ENCODE data around the gene MR1.

The MR1 gene

DNA sequence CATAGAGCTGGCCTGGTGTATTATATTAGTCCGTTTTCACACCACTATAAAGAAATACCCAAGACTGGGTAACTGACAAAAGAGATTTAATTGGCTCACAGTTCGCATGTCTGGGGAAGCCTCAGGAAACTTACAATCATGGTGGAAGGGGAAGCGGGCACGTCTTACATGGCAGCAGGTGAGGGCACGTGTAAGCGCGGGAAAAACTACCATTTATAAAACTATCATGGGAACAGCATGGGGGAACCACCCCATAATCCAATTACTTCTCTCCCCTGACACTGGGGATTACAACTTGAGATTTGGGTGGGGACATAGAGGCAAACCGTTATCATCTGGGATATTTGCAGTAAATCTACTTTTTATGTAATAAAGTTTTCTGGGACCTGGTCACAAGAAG is 61.5 kb downstream of the MR1 start:
- TF ChIP-seq, protein P1, sequence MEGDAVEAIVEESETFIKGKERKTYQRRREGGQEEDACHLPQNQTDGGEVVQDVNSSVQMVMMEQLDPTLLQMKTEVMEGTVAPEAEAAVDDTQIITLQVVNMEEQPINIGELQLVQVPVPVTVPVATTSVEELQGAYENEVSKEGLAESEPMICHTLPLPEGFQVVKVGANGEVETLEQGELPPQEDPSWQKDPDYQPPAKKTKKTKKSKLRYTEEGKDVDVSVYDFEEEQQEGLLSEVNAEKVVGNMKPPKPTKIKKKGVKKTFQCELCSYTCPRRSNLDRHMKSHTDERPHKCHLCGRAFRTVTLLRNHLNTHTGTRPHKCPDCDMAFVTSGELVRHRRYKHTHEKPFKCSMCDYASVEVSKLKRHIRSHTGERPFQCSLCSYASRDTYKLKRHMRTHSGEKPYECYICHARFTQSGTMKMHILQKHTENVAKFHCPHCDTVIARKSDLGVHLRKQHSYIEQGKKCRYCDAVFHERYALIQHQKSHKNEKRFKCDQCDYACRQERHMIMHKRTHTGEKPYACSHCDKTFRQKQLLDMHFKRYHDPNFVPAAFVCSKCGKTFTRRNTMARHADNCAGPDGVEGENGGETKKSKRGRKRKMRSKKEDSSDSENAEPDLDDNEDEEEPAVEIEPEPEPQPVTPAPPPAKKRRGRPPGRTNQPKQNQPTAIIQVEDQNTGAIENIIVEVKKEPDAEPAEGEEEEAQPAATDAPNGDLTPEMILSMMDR (conservative IDR thresholded peaks at IDR 0.05), result no peak
- no peak overlapping the region for H3K27ac ChIP-seq

DNA sequence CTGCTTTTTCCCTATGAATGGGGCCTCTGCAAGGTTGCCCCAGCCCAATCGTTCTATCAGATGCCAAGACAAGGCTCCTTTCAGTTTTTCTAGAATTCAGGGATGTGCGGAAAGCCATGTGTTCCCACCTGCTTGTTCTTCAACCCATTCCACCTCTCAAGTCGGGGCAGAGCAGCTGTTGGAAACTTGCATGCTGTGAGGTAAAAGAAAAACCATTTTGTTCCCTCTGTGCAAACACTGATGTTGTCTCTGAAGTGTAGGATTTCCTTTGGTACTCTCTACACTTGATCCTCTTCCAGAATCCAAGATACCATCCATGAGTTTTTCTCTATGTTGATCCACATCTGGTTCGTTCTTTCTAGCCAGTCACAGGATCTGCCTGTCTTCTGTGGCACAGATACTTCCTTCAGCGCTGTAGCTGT is 62.0 kb downstream of the MR1 start:
- TF ChIP-seq, protein P1 (conservative IDR thresholded peaks at IDR 0.05), result no peak
- no peak overlapping the region for H3K27ac ChIP-seq

DNA sequence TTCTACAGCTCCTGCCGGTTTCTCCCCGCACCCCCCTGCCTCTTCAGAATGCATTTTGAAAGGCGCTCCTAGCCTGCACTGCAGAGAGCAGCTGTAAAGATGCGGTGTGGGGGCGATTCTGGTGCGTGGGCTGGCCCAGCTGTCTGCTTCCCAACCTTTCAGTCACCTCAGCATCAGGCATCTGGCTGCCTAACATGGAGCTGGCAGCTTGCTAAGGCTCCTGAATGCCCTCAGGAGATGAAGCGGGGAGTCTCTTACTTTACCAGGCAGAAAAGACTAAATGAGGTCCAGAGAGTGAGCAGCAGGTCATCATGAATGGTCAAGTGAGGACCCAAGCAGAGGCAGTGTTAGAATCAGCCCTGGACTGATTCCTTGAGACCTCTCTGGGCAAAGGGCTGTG is 63.5 kb downstream of the MR1 start:
- TF ChIP-seq, protein P1 (conservative IDR thresholded peaks at IDR 0.05), result no peak
- H3K27ac ChIP-seq, result no peak overlapping the region

GRCh38 chr1:181099152-181100014 is 65.6 kb downstream of the MR1 start:
- H3K27ac ChIP-seq, result no peak overlapping the region
- TF ChIP-seq, protein P1 (conservative IDR thresholded peaks at IDR 0.05), result no peak

DNA sequence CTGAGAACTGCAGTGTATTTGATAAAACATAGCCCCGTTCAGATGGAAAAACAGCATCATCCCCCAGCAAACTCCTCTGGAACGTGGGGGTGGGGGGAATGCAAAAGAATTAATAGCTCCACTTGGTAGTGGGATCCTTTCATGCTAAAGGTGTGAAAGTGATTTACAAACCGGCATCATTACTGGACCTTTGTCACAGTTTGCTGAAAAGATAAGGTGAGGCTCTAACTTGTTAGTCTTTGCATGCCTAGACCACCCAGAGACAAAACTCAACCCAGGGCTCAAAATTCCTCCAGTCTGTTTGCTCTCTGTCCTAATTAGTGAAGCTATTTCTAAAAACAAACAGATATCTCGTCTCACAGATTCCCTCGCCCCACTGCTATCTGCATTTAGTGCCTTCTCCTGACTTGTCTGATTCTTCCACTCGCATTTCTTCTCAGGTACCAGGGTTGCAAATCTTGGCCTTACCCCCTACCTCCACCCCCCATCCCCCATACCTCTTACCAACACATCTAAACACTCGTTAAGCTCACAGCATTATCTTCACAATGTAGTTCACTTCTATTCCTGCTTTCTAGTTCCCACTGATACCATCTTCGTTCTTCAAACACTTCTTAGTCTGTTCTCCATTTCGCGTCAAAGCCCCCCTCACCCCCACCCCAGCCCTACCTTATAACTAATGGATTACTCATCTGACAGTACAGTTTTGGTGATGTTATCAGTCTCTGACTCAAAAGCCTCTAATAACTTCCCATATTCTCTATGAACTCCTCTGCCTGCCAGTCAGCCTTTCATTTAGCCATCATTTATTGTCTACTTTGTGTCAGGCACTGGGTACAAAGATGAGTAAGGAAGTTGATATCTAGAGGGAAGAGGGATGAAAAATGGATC is 66.5 kb downstream of the MR1 start:
- H3K27ac ChIP-seq, result no peak overlapping the region
- TF ChIP-seq, protein P1 (conservative IDR thresholded peaks at IDR 0.05), result no peak

GRCh38 chr1:181100934-181101333 is 67.2 kb downstream of the MR1 start:
- H3K27ac ChIP-seq, result no peak overlapping the region
- TF ChIP-seq, protein P1 (conservative IDR thresholded peaks at IDR 0.05), result no peak

DNA sequence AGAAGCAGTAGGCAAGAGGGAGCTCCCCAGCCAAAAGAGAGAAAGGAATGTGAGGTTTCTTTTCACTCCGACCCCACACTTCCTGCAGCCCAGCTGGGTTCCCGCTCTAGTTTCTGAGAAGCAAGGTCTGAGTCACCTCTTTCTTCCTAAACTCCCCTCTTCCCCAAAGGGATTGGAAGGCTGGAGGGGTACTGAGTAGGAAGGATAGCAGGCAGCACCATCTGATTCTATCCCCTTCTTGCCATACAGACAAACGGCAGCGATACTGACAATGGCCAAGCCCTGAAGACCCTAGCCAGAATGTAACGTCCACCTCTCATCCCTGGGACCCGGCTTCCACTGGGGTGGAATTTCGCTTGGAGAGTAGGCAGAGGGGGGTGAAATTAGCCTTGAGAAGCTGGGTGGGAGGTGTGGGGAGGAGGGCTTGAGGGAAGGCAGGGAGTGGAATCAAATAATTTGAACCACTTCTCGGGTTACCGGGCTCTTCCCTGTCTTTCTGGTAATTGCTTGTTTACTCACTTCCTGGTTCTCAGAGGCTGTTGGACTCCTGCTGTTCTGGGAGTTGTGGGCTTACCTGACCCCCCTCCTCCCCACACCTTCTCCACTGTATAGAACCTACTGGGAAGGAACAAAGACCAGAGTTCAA is 67.9 kb downstream of the MR1 start:
- no peak overlapping the region for H3K27ac ChIP-seq
- TF ChIP-seq, protein P1 (conservative IDR thresholded peaks at IDR 0.05), result no peak

Data from VCaP (cell line).